HepG2 (cell line): ENCODE data around the gene RNPEPL1. TPM values are rescaled to one million over a fixed set of nuclear protein-coding genes. Genes with fewer than 3 reads are reported as not detected.

ENCODE experiments used
- ASH2L ChIP-seq: fragments of 300-600, 200-600 bp; sonication (generic); IDR thresholded peaks from 2 replicates; pipeline ENCODE4 v1.7.0; 2017; ENCODE audit warnings: low read depth, mild to moderate bottlenecking, moderate library complexity, mixed read lengths, low read length; ENCODE audit not compliant: insufficient read length
- DNMT1 ChIP-seq: sonication (generic); formaldehyde crosslinking; IDR thresholded peaks from 2 replicates; pipeline ENCODE4 v1.5.1; 2020; ENCODE audit warnings: mild to moderate bottlenecking, missing genetic modification reagents
- FOXC1 ChIP-seq: sonication (generic); formaldehyde crosslinking; IDR thresholded peaks from 2 replicates; pipeline ENCODE4 v1.8.0; 2022; ENCODE audit warnings: mild to moderate bottlenecking, missing genetic modification reagents, borderline replicate concordance
- HNF4G ChIP-seq, 2 experiments: sonication (generic) in 1 of 2; formaldehyde crosslinking in 1 of 2; IDR thresholded peaks; 2 replicates each; pipeline versions ENCODE4 v1.4.0 to v1.6.1; 2011 to 2020; ENCODE audit warnings: borderline replicate concordance in 2 of 2, low read depth in 2 of 2, mild to moderate bottlenecking in 2 of 2, low read length in 1 of 2, missing genetic modification reagents in 1 of 2, moderate library complexity in 1 of 2
- KMT2A ChIP-seq: sonication (generic); formaldehyde crosslinking; IDR thresholded peaks from 2 replicates; pipeline ENCODE4 v1.4.0; 2020; ENCODE audit warnings: missing genetic modification reagents
- MBNL3 ChIP-seq: fragments of 250-450 bp; sonication (Bioruptor Pico); conservative IDR thresholded peaks from 2 replicates; pipeline ENCODE4 v1.8.0; 2022; ENCODE audit warnings: mild to moderate bottlenecking, inconsistent platforms
- NBN ChIP-seq: fragments of 450-650 bp; conservative IDR thresholded peaks from 2 replicates; pipeline ENCODE4 v1.6.1; 2017
- SMARCE1 ChIP-seq: fragments of 450-650 bp; IDR thresholded peaks from 2 replicates; pipeline ENCODE4 v1.6.1; 2017; ENCODE audit warnings: borderline replicate concordance
- ZBTB21 ChIP-seq: sonication (generic); formaldehyde crosslinking; IDR thresholded peaks from 2 replicates; pipeline ENCODE4 v1.4.0; 2020; ENCODE audit warnings: missing genetic modification reagents
- ZBTB3 ChIP-seq: sonication (generic); formaldehyde crosslinking; IDR thresholded peaks from 2 replicates; pipeline ENCODE4 v1.4.0; 2020; ENCODE audit warnings: low read depth, mild to moderate bottlenecking, moderate library complexity, missing genetic modification reagents, borderline replicate concordance
- ZNF660 ChIP-seq: sonication (generic); formaldehyde crosslinking; IDR thresholded peaks from 2 replicates; pipeline ENCODE4 v1.5.1; 2020; ENCODE audit warnings: mild to moderate bottlenecking, low read depth, missing genetic modification reagents, borderline replicate concordance
- ZNF768 ChIP-seq: sonication (generic); formaldehyde crosslinking; IDR thresholded peaks from 2 replicates; pipeline ENCODE4 v1.4.0; 2020; ENCODE audit warnings: missing genetic modification reagents
- ZNF788 ChIP-seq: sonication (generic); formaldehyde crosslinking; IDR thresholded peaks from 2 replicates; pipeline ENCODE4 v1.5.0; 2020; ENCODE audit warnings: mild to moderate bottlenecking, missing genetic modification reagents, borderline replicate concordance
- polyA plus RNA-seq, 8 experiments: library from polyadenylated mRNA; depleted of rRNA in 3 of 8; stranded (reverse) in 7 of 8; unstranded in 1 of 8; fragments of >200 nt; fragmentation: Illumina TruSeq in 4 of 8; extraction: Trizol in 4 of 8; gene quantifications; 2 replicates each; pipeline versions ENCODE4 v1.2.1 to v1.2.3, GENCODE V29; 2011 to 2016; ENCODE audit warnings: low read depth in 4 of 8, missing spikeins in 1 of 8, mixed read lengths in 1 of 8; ENCODE audit not compliant: insufficient read depth in 1 of 8
- total RNA-seq, 5 experiments: library from RNA; depleted of rRNA; stranded (reverse); fragments of >200 nt; fragmentation: Illumina TruSeq; extraction: Trizol; gene quantifications; 2 replicates each; pipeline ENCODE4 v1.2.3, GENCODE V29; 2016; ENCODE audit warnings: low read depth in 1 of 5
- TF ChIP-seq, protein P1 (sequence below): fragments of 450-650 bp; IDR thresholded peaks from 2 replicates; pipeline ENCODE4 v1.6.1; 2017; ENCODE audit warnings: mild to moderate bottlenecking
- TF ChIP-seq, protein P2 (sequence below): sonication (generic); formaldehyde crosslinking; IDR thresholded peaks from 2 replicates; pipeline ENCODE4 v1.5.0; 2020; ENCODE audit warnings: mild to moderate bottlenecking, low read depth, missing genetic modification reagents, borderline replicate concordance
- TF ChIP-seq, protein P3 (sequence below): sonication (generic); formaldehyde crosslinking; IDR thresholded peaks from 2 replicates; pipeline ENCODE4 v1.4.0; 2020; ENCODE audit warnings: missing genetic modification reagents
- TF ChIP-seq, protein P4 (sequence below): sonication (generic); formaldehyde crosslinking; IDR thresholded peaks from 2 replicates; pipeline ENCODE4 v1.4.0; 2020; ENCODE audit warnings: missing genetic modification reagents

The RNPEPL1 gene
- total and polyA plus RNA-seq, 2 of the 13 experiments (the other 11 are each of a cell fraction or from before 2014, with no cell fraction given), result 13.0 to 18.0 TPM

DNA sequence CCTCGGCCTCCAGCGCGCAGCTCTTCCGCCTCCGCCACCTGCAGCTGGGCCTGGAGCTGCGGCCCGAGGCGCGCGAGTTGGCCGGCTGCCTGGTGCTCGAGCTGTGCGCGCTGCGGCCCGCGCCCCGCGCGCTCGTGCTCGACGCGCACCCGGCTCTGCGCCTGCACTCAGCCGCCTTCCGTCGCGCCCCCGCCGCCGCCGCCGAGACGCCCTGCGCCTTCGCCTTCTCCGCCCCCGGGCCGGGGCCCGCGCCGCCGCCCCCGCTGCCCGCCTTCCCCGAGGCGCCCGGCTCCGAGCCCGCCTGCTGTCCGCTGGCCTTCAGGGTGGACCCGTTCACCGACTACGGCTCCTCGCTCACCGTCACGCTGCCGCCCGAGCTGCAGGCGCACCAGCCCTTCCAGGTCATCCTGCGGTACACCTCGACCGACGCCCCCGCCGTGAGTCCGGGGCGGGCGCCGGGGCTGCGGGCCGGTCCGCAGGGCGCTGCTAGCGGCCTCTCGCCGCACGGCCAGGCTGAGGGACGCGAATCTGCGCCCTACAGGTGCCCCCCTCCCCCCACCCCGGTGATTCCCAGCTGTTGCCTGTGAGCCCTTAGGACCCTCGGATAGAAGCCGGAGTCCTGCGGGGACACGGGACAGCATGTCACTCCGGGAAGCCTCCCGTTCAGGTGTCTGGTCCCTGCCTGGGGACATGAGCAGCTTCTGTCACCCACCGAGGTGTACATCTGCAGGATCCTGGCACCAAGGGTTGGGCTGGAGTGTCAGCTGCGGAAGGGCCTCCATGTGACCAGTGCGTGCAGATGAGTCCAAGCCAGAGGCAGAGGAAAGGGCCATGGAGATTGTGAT is 616 bp downstream of the RNPEPL1 start (continued):
- no peak for TF ChIP-seq ZNF660 (CRISPR knock-in tag)
- TF ChIP-seq, protein P1, sequence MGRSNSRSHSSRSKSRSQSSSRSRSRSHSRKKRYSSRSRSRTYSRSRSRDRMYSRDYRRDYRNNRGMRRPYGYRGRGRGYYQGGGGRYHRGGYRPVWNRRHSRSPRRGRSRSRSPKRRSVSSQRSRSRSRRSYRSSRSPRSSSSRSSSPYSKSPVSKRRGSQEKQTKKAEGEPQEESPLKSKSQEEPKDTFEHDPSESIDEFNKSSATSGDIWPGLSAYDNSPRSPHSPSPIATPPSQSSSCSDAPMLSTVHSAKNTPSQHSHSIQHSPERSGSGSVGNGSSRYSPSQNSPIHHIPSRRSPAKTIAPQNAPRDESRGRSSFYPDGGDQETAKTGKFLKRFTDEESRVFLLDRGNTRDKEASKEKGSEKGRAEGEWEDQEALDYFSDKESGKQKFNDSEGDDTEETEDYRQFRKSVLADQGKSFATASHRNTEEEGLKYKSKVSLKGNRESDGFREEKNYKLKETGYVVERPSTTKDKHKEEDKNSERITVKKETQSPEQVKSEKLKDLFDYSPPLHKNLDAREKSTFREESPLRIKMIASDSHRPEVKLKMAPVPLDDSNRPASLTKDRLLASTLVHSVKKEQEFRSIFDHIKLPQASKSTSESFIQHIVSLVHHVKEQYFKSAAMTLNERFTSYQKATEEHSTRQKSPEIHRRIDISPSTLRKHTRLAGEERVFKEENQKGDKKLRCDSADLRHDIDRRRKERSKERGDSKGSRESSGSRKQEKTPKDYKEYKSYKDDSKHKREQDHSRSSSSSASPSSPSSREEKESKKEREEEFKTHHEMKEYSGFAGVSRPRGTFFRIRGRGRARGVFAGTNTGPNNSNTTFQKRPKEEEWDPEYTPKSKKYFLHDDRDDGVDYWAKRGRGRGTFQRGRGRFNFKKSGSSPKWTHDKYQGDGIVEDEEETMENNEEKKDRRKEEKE, result no peak
- TF ChIP-seq, protein P2, sequence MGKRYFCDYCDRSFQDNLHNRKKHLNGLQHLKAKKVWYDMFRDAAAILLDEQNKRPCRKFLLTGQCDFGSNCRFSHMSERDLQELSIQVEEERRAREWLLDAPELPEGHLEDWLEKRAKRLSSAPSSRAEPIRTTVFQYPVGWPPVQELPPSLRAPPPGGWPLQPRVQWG (CRISPR knock-in tag), result no peak
- TF ChIP-seq DNMT1 (CRISPR knock-in tag), result no peak
- no peak for TF ChIP-seq MBNL3 (CRISPR knock-in tag)
- no peak for TF ChIP-seq HNF4G (IDR thresholded peaks at IDR 0.05; ENCODE audit: borderline replicate concordance, low read depth, low read length)
- no peak for TF ChIP-seq HNF4G (CRISPR knock-in tag; IDR thresholded peaks at IDR 0.05; ENCODE audit: borderline replicate concordance, low read depth)
- no peak for TF ChIP-seq SMARCE1
- TF ChIP-seq FOXC1 (CRISPR knock-in tag), result no peak
- TF ChIP-seq ASH2L, result no peak
- TF ChIP-seq, protein P3, sequence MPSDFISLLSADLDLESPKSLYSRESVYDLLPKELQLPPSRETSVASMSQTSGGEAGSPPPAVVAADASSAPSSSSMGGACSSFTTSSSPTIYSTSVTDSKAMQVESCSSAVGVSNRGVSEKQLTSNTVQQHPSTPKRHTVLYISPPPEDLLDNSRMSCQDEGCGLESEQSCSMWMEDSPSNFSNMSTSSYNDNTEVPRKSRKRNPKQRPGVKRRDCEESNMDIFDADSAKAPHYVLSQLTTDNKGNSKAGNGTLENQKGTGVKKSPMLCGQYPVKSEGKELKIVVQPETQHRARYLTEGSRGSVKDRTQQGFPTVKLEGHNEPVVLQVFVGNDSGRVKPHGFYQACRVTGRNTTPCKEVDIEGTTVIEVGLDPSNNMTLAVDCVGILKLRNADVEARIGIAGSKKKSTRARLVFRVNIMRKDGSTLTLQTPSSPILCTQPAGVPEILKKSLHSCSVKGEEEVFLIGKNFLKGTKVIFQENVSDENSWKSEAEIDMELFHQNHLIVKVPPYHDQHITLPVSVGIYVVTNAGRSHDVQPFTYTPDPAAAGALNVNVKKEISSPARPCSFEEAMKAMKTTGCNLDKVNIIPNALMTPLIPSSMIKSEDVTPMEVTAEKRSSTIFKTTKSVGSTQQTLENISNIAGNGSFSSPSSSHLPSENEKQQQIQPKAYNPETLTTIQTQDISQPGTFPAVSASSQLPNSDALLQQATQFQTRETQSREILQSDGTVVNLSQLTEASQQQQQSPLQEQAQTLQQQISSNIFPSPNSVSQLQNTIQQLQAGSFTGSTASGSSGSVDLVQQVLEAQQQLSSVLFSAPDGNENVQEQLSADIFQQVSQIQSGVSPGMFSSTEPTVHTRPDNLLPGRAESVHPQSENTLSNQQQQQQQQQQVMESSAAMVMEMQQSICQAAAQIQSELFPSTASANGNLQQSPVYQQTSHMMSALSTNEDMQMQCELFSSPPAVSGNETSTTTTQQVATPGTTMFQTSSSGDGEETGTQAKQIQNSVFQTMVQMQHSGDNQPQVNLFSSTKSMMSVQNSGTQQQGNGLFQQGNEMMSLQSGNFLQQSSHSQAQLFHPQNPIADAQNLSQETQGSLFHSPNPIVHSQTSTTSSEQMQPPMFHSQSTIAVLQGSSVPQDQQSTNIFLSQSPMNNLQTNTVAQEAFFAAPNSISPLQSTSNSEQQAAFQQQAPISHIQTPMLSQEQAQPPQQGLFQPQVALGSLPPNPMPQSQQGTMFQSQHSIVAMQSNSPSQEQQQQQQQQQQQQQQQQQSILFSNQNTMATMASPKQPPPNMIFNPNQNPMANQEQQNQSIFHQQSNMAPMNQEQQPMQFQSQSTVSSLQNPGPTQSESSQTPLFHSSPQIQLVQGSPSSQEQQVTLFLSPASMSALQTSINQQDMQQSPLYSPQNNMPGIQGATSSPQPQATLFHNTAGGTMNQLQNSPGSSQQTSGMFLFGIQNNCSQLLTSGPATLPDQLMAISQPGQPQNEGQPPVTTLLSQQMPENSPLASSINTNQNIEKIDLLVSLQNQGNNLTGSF (CRISPR knock-in tag), result no peak
- TF ChIP-seq ZNF768 (CRISPR knock-in tag), result no peak; the same call in 1 of the 2 replicates
- no peak; the same call in 1 of the 2 replicates for TF ChIP-seq KMT2A (CRISPR knock-in tag)
- no peak for TF ChIP-seq ZBTB21 (CRISPR knock-in tag)
- TF ChIP-seq, protein P4, sequence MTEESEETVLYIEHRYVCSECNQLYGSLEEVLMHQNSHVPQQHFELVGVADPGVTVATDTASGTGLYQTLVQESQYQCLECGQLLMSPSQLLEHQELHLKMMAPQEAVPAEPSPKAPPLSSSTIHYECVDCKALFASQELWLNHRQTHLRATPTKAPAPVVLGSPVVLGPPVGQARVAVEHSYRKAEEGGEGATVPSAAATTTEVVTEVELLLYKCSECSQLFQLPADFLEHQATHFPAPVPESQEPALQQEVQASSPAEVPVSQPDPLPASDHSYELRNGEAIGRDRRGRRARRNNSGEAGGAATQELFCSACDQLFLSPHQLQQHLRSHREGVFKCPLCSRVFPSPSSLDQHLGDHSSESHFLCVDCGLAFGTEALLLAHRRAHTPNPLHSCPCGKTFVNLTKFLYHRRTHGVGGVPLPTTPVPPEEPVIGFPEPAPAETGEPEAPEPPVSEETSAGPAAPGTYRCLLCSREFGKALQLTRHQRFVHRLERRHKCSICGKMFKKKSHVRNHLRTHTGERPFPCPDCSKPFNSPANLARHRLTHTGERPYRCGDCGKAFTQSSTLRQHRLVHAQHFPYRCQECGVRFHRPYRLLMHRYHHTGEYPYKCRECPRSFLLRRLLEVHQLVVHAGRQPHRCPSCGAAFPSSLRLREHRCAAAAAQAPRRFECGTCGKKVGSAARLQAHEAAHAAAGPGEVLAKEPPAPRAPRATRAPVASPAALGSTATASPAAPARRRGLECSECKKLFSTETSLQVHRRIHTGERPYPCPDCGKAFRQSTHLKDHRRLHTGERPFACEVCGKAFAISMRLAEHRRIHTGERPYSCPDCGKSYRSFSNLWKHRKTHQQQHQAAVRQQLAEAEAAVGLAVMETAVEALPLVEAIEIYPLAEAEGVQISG, result peak; percentile 39; the same call in 1 of the 2 replicates
- no peak for TF ChIP-seq ZNF788 (CRISPR knock-in tag)
- no peak for TF ChIP-seq ZBTB3
- TF ChIP-seq NBN, result no peak
